GM23338 (cell line): ENCODE results near the gene CNN3. TPM values are rescaled to one million over a fixed set of nuclear protein-coding genes. Genes with fewer than 3 reads are reported as not detected.
A peak's percentile ranks its signal among the peaks of the same experiment; 100 is the strongest.

Experiments
- ATAC-seq: fragments of 200-7000 bp; cut with Tn5 transposase; 3 replicates; pipeline ENCODE4 v1.9.1; 2020
- DNase-seq: peaks from one replicate; pipeline ENCODE4 v3.0.0-alpha.2; 2015; ENCODE audit warnings: low spot score
- H2AFZ ChIP-seq: fragments of 200-600 bp; sonication (generic); 2 replicates; pipeline ENCODE4 v1.8.0; 2016; ENCODE audit warnings: antibody characterized with exemption, mild to moderate bottlenecking, moderate library complexity
- H3F3A ChIP-seq: fragments of 200-600 bp; sonication (generic); replicated peaks from 2 replicates; pipeline ENCODE4 v1.8.0; 2017; ENCODE audit warnings: antibody characterized with exemption, mixed run types, low read depth
- H3K27ac ChIP-seq: fragments of 200-600 bp; sonication (generic); 2 replicates; pipeline ENCODE4 v1.6.1; 2016; ENCODE audit warnings: low read depth
- H3K27me3 ChIP-seq: fragments of 200-600 bp; sonication (generic); 2 replicates; pipeline ENCODE4 v1.8.0; 2016; ENCODE audit warnings: mild to moderate bottlenecking, mixed run types, moderate library complexity; ENCODE audit not compliant: insufficient read depth
- H3K36me3 ChIP-seq: fragments of 200-600 bp; sonication (generic); 2 replicates; pipeline ENCODE4 v1.8.0; 2016; ENCODE audit warnings: mild to moderate bottlenecking; ENCODE audit not compliant: insufficient read depth
- H3K4me1 ChIP-seq: fragments of 200-600 bp; sonication (generic); 2 replicates; pipeline ENCODE4 v1.8.0; 2016; ENCODE audit warnings: mild to moderate bottlenecking, moderate library complexity; ENCODE audit not compliant: insufficient read depth
- H3K4me2 ChIP-seq: fragments of 200-600 bp; sonication (generic); 2 replicates; pipeline ENCODE4 v1.7.1; 2017; ENCODE audit warnings: mixed run types
- H3K4me3 ChIP-seq: fragments of 200-600 bp; sonication (generic); 2 replicates; pipeline ENCODE4 v1.6.1; 2016; ENCODE audit warnings: mixed run types
- H3K79me2 ChIP-seq: fragments of 200-600 bp; sonication (generic); replicated peaks from 2 replicates; pipeline ENCODE4 v1.8.0; 2017; ENCODE audit warnings: mild to moderate bottlenecking; ENCODE audit not compliant: insufficient read depth
- H3K9me2 ChIP-seq: fragments of 200-600 bp; sonication (generic); 2 replicates; pipeline ENCODE4 v1.8.0; 2017; ENCODE audit not compliant: insufficient read depth
- H4K20me1 ChIP-seq: fragments of 200-600 bp; sonication (generic); replicated peaks from 2 replicates; pipeline ENCODE4 v1.8.0; 2017; ENCODE audit warnings: mild to moderate bottlenecking; ENCODE audit not compliant: insufficient read depth
- H3K27ac Mint-ChIP-seq: 2 replicates; pipeline ENCODE4 v1.8.0; 2020; ENCODE audit warnings: inconsistent platforms, mild to moderate bottlenecking, moderate library complexity, mixed read lengths
- H3K27me3 Mint-ChIP-seq: 3 replicates; pipeline ENCODE4 v1.8.0; 2022; ENCODE audit warnings: low read depth, mild to moderate bottlenecking, moderate library complexity, mixed read lengths, inconsistent platforms; ENCODE audit not compliant: insufficient read depth, poor library complexity
- H3K36me3 Mint-ChIP-seq: 3 replicates; pipeline ENCODE4 v1.8.0; 2021; ENCODE audit warnings: low read depth, mild to moderate bottlenecking, inconsistent platforms, moderate library complexity, mixed read lengths
- H3K4me1 Mint-ChIP-seq: 3 replicates; pipeline ENCODE4 v1.8.0; 2020; ENCODE audit warnings: mild to moderate bottlenecking, inconsistent platforms, mixed read lengths
- H3K4me3 Mint-ChIP-seq: 3 replicates; pipeline ENCODE4 v1.8.0; 2021; ENCODE audit warnings: moderate library complexity, mild to moderate bottlenecking, inconsistent platforms, mixed read lengths
- H3K9me3 Mint-ChIP-seq: 3 replicates; pipeline ENCODE4 v1.8.0; 2020; ENCODE audit warnings: moderate library complexity, mild to moderate bottlenecking, inconsistent platforms, mixed read lengths
- CREB1 ChIP-seq: fragments of 250-450 bp; sonication (Bioruptor Pico); IDR thresholded peaks from 2 replicates; pipeline ENCODE4 v1.5.0; 2020; ENCODE audit warnings: low read depth, mild to moderate bottlenecking, moderate library complexity
- CTCF ChIP-seq, 2 experiments: fragments of 200-600 bp in 1 of 2; sonication (generic) in 1 of 2; conservative IDR thresholded peaks; 2 replicates each; pipeline versions ENCODE4 v1.5.1 to v1.6.1; 2016 to 2017; ENCODE audit warnings: antibody characterized with exemption in 2 of 2, low read depth in 2 of 2, mild to moderate bottlenecking in 2 of 2, moderate library complexity in 1 of 2
- NANOG ChIP-seq: IDR thresholded peaks from 2 replicates; pipeline ENCODE4 v1.6.1; 2016; ENCODE audit warnings: antibody characterized with exemption, borderline replicate concordance
- POLR2AphosphoS5 ChIP-seq: IDR thresholded peaks from 2 replicates; pipeline ENCODE4 v1.6.1; 2016; ENCODE audit warnings: antibody characterized with exemption, low read depth
- ZNF462 ChIP-seq: fragments of 250-450 bp; sonication (Bioruptor Pico); IDR thresholded peaks from 2 replicates; pipeline ENCODE4 v1.5.0; 2020; ENCODE audit warnings: mild to moderate bottlenecking, moderate library complexity
- polyA plus RNA-seq: library from polyadenylated mRNA; unstranded; fragments of >200 nt; fragmentation: Nextera tagmentation; extraction: Ambion mirVana; gene quantifications from 2 replicates; pipeline ENCODE4 v1.2.1, GENCODE V29; 2016
- total RNA-seq: library from RNA; depleted of rRNA; stranded (reverse); fragments of >200 nt; shearing (Covaris generic); gene quantifications from 2 replicates; pipeline ENCODE4 v1.2.3, GENCODE V29; 2014

CNN3 gene
- total and polyA plus RNA-seq, 2 experiments from 2014 or later: 220 to 312 TPM

DNA sequence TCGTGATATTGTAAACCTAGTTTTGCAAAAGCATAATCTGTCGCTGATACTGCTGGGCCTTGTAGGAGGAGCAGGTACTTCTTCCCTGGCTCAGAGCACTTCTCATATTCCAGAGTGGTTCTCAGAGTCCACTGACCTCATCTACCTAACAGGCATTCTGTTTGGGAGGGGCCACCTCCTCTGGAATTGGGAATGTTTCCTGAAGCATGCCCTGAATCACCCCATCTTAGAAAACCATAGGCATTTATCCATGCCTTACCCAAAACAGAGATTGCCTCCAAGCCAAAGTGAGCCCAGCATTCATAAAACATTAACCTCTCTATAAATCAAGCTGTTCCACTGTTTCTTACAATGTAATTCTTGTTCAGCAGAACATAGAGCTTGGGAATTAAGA, 71.6 kb downstream of the CNN3 start (continued):
- no peak for TF ChIP-seq ZNF462 (CRISPR knock-in tag)
- TF ChIP-seq POLR2AphosphoS5: no peak

GRCh38 chr1:94854458-94855306, 72.2 kb downstream of the CNN3 start:
- Histone ChIP-seq H3K4me2 (peak overlapping the region; percentile 84), H3K27ac (no peak overlapping the region), H3K79me2 (no peaks in the 10 kb centered on the region), H3K9me2 (no peaks in the 10 kb centered on the region; the same call in 1 of the 2 replicates), H3K27me3 (no peaks in the 10 kb centered on the region), H3F3A (no peaks in the 10 kb centered on the region), H3K36me3 (no peaks in the 10 kb centered on the region), H3K4me3 (peak overlapping the region; percentile 53), H4K20me1 (no peaks in the 10 kb centered on the region), H3K4me1 (peaks cover 6% of the 10 kb centered on the region), H2AFZ (peak overlapping the region; percentile 87; the same call in 1 of the 2 replicates)
- no peak overlapping the region for H3K27ac Mint-ChIP-seq
- peak; percentile 96 for ATAC-seq
- TF ChIP-seq CTCF (conservative IDR thresholded peaks at IDR 0.05; ENCODE audit: low read depth in 2 of 2) (peak; percentile 85 to 98), CREB1 (CRISPR knock-in tag) (0 out of 2 replicates have a peak, but pooled peaks have one; percentile 32), NANOG (no peak)
- peak; percentile 96 for DNase-seq
- H3K9me3 Mint-ChIP-seq: no peaks in the 10 kb centered on the region
- H3K27me3 Mint-ChIP-seq: no peaks in the 10 kb centered on the region
- H3K36me3 Mint-ChIP-seq: no peaks in the 10 kb centered on the region
- no peak overlapping the region for H3K4me3 Mint-ChIP-seq
- H3K4me1 Mint-ChIP-seq: peaks cover 3% of the 10 kb centered on the region; the same call in 2 of the 3 replicates
